Panc1 (cell line): ENCODE measurements around the gene PPARD. TPM values are rescaled to one million over a fixed set of nuclear protein-coding genes. Genes with fewer than 3 reads are reported as not detected.

ENCODE experiments used
- ATAC-seq: fragments of 200-7000 bp; cut with Tn5 transposase; 2 replicates; pipeline ENCODE4 v1.9.1; 2020; ENCODE audit warnings: mild to moderate bottlenecking, moderate library complexity
- BruUV-seq: library from RNA; stranded (reverse); fragments of 400-500 nt; replicated peaks from 2 replicates; lab custom pipeline; 2021; lab: Mats Ljungman, UMichigan
- CTCF ChIA-PET: fragments of 300-600 bp; sonication (Branson Sonifier 250); formaldehyde crosslinking; loops from one replicate; lab custom pipeline; 2022; ENCODE audit warnings: antibody characterized with exemption; lab: Charles Lee
- POLR2A ChIA-PET: fragments of 300-600 bp; sonication (Branson Sonifier 250); formaldehyde crosslinking; loops from one replicate; lab custom pipeline; 2022; ENCODE audit warnings: antibody characterized with exemption; lab: Charles Lee
- DNase-seq: peaks from one replicate; pipeline ENCODE4 v3.0.0-alpha.2; 2010; ENCODE audit warnings: low read depth, low spot score
- H3K27ac ChIP-seq: 2 replicates; pipeline ENCODE4 v1.5.1; 2011; ENCODE audit warnings: mild to moderate bottlenecking, low read length, inconsistent platforms
- H3K27me3 ChIP-seq: fragments of 200-500 bp; sonication (Bioruptor generic); 2 replicates; pipeline ENCODE4 v1.6.0; 2014; ENCODE audit warnings: low read length, inconsistent platforms; ENCODE audit not compliant: control insufficient read depth, insufficient read depth
- H3K36me3 ChIP-seq: fragments of 200-500 bp; sonication (Bioruptor generic); 2 replicates; pipeline ENCODE4 v1.5.1; 2014; ENCODE audit warnings: inconsistent platforms, mild to moderate bottlenecking, low read length, moderate library complexity; ENCODE audit not compliant: control insufficient read depth, insufficient read depth
- H3K4me1 ChIP-seq: 2 replicates; pipeline ENCODE4 v1.5.1; 2011; ENCODE audit warnings: inconsistent platforms, mild to moderate bottlenecking, low read length, moderate library complexity; ENCODE audit not compliant: control insufficient read depth, insufficient read depth
- H3K4me3 ChIP-seq, 2 experiments: 2 replicates each; pipeline ENCODE4 v1.5.1; 2011 to 2012; ENCODE audit warnings: low read depth in 2 of 2, low read length in 2 of 2, mild to moderate bottlenecking in 2 of 2, inconsistent platforms in 1 of 2, moderate library complexity in 1 of 2
- H3K9me3 ChIP-seq: fragments of 200-500 bp; sonication (Bioruptor generic); 2 replicates; pipeline ENCODE4 v1.5.1; 2014; ENCODE audit warnings: low read depth, mild to moderate bottlenecking, inconsistent platforms, low read length, moderate library complexity; ENCODE audit not compliant: control insufficient read depth, insufficient read depth
- CTCF ChIP-seq: fragments of 450-650 bp; IDR thresholded peaks from 2 replicates; pipeline ENCODE4 v1.5.1; 2017; ENCODE audit warnings: mild to moderate bottlenecking
- POLR2AphosphoS5 ChIP-seq: IDR thresholded peaks from 2 replicates; pipeline ENCODE4 v1.6.1; 2012; ENCODE audit warnings: mild to moderate bottlenecking, low read depth, low read length, moderate library complexity
- SIN3A ChIP-seq: IDR thresholded peaks from 2 replicates; pipeline ENCODE4 v1.6.1; 2012; ENCODE audit warnings: low read depth, mild to moderate bottlenecking, low read length, moderate library complexity, borderline replicate concordance; ENCODE audit not compliant: insufficient read depth
- TCF7L2 ChIP-seq: IDR thresholded peaks from 2 replicates; pipeline ENCODE4 v1.6.1; 2011; ENCODE audit warnings: mild to moderate bottlenecking, low read depth, low read length, inconsistent platforms
- in situ Hi-C: cut with HindIII; loops from 2 replicates; pipeline ENCODE4 v1.10.0; 2016; ENCODE audit warnings: low sequenced_read_pairs, low pct_unique_long_range_greater_than_20kb
- intact Hi-C: fragments of 100-400 bp; cut with micrococcal nuclease; formaldehyde crosslinking; loops from one replicate; pipeline ENCODE4 v1.10.0; 2022; ENCODE audit not compliant: unreplicated experiment
- total RNA-seq: library from RNA; stranded (reverse); gene quantifications from one replicate; pipeline ENCODE4 v1.2.1, GENCODE V29; 2021; ENCODE audit not compliant: unreplicated experiment
- TF ChIP-seq, protein P1 (sequence below), 2 experiments: IDR thresholded peaks; 2 replicates each; pipeline ENCODE4 v1.6.1; 2011 to 2012; ENCODE audit warnings: low read depth in 2 of 2, control low read depth in 1 of 2, low read length in 1 of 2, mild to moderate bottlenecking in 1 of 2, moderate library complexity in 1 of 2; ENCODE audit not compliant: insufficient read depth in 1 of 2

Gene PPARD
- total RNA-seq, 1 experiment from 2014 or later = 14.4 TPM

DNA sequence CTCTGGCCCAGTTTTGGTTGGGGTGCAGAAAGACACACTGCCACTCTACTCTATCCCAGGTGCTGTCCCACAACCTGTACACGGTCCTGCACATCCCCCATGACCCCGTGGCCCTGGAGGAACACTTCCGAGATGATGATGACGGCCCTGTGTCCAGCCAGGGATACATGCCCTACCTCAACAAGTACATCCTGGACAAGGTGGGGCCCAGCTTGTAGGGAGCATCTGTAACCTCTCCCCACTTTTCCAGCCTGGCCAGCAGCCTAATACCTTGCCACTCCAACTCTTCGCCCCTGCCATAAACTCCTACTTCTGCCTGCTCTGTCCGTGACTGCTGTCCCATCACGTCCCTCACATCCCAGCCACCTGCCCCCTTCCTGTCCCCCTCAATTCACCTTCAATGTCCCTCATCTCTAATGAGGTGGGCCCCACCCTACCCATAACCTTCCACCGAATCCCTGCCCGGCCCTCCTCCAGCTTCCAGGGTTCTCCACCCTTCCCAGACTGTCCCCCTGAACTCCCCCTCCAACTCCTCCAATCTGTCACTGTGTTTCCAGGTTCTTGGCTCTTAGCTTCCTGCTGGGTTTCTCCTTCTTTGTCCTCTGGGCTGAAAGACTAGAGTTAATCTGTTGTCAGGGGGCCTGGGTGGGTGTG, 32.6 kb upstream of the PPARD start:
- ChIA-PET CTCF (no interaction called here), POLR2A (no interaction called here)
- intact Hi-C loops = no loop called here
- no peak for TF ChIP-seq POLR2AphosphoS5
- TF ChIP-seq, protein P1, sequence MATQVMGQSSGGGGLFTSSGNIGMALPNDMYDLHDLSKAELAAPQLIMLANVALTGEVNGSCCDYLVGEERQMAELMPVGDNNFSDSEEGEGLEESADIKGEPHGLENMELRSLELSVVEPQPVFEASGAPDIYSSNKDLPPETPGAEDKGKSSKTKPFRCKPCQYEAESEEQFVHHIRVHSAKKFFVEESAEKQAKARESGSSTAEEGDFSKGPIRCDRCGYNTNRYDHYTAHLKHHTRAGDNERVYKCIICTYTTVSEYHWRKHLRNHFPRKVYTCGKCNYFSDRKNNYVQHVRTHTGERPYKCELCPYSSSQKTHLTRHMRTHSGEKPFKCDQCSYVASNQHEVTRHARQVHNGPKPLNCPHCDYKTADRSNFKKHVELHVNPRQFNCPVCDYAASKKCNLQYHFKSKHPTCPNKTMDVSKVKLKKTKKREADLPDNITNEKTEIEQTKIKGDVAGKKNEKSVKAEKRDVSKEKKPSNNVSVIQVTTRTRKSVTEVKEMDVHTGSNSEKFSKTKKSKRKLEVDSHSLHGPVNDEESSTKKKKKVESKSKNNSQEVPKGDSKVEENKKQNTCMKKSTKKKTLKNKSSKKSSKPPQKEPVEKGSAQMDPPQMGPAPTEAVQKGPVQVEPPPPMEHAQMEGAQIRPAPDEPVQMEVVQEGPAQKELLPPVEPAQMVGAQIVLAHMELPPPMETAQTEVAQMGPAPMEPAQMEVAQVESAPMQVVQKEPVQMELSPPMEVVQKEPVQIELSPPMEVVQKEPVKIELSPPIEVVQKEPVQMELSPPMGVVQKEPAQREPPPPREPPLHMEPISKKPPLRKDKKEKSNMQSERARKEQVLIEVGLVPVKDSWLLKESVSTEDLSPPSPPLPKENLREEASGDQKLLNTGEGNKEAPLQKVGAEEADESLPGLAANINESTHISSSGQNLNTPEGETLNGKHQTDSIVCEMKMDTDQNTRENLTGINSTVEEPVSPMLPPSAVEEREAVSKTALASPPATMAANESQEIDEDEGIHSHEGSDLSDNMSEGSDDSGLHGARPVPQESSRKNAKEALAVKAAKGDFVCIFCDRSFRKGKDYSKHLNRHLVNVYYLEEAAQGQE (IDR thresholded peaks at IDR 0.05; ENCODE audit: insufficient read depth in 1 of 2, low read depth in 2 of 2, low read length in 1 of 2) = no peak
- TF ChIP-seq TCF7L2 = no peak
- TF ChIP-seq CTCF = no peak
- TF ChIP-seq SIN3A = no peak
- Histone ChIP-seq H3K4me3 (no peak overlapping the region), H3K9me3 (no peaks in the 10 kb centered on the region), H3K36me3 (no peaks in the 10 kb centered on the region), H3K27ac (no peak overlapping the region), H3K4me1 (no peaks in the 10 kb centered on the region), H3K27me3 (peaks cover under 1% of the 10 kb centered on the region; the same call in 1 of the 2 replicates)
- BruUV-seq = no TSS peak
- DNase-seq (no peak), ATAC-seq (no peak)
- in situ Hi-C loops = no loop called here

DNA sequence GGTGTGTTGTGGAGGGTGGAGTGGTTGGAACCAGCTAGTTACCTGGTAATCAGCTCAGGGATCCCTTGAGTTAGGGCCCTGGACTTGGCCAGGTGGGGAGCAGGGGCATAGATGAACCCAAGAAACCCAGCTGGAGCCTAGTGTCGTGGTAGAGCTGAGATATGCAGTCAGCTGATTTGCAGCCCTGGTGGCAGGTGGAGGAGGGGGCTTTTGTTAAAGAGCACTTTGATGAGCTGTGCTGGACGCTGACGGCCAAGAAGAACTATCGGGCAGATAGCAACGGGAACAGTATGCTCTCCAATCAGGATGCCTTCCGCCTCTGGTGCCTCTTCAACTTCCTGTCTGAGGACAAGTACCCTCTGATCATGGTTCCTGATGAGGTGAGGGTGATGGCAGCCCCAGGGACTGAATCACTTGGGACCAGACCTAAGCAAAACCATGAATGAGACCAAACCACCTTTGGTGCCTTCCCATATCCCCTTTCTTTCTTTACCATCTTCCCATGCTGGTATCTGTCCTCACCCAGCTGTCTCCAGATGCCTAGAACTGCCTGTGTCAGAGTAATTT, 32.0 kb upstream of the PPARD start:
- Histone ChIP-seq H3K27ac (no peak overlapping the region), H3K36me3 (no peaks in the 10 kb centered on the region), H3K4me1 (no peaks in the 10 kb centered on the region), H3K27me3 (peaks cover 5% of the 10 kb centered on the region; the same call in 1 of the 2 replicates), H3K9me3 (no peaks in the 10 kb centered on the region), H3K4me3 (no peak overlapping the region)
- BruUV-seq = no TSS peak
- no peak for DNase-seq
- ChIA-PET POLR2A (no interaction called here), CTCF (no interaction called here)
- in situ Hi-C loops = no loop called here
- TF ChIP-seq POLR2AphosphoS5 (no peak), CTCF (no peak), SIN3A (no peak), TCF7L2 (no peak)
- TF ChIP-seq, protein P1 (IDR thresholded peaks at IDR 0.05; ENCODE audit: insufficient read depth in 1 of 2, low read depth in 2 of 2, low read length in 1 of 2) = no peak
- intact Hi-C loops = no loop called here
- ATAC-seq = no peak
